ENCODE data around the gene SLC1A5. TPM values are rescaled to one million over a fixed set of nuclear protein-coding genes. Genes with fewer than 3 reads are reported as not detected.
A peak's percentile ranks its signal among the peaks of the same experiment; 100 is the strongest.

SLC1A5 gene
- total RNA-seq = 77.3 to 310 TPM (median 304 TPM) in 3 replicates
- long read RNA-seq, transcript SLC1A5-205 (7 exons, 2,031 nt) = minor isoform, 65 of 734 reads
- long read RNA-seq, transcript SLC1A5-203 (8 exons, 2,882 nt) = major isoform, 572 of 734 reads
- long read RNA-seq, transcript SLC1A5-201 (8 exons, 1,750 nt) = minor isoform, 10 of 734 reads
- long read RNA-seq, partial matches to known transcripts = 13 of 734 reads
- long read RNA-seq, other reads (novel, unspliced or antisense) = 72 of 734 reads

GRCh38 chr19:46788262-46788967 lies at the start of gene SLC1A5:
SLC1A5 (minus strand) TSS chr19:46788594; CDS start chr19:46787965, 629 bp downstream.
- TF ChIP-seq, protein P1, sequence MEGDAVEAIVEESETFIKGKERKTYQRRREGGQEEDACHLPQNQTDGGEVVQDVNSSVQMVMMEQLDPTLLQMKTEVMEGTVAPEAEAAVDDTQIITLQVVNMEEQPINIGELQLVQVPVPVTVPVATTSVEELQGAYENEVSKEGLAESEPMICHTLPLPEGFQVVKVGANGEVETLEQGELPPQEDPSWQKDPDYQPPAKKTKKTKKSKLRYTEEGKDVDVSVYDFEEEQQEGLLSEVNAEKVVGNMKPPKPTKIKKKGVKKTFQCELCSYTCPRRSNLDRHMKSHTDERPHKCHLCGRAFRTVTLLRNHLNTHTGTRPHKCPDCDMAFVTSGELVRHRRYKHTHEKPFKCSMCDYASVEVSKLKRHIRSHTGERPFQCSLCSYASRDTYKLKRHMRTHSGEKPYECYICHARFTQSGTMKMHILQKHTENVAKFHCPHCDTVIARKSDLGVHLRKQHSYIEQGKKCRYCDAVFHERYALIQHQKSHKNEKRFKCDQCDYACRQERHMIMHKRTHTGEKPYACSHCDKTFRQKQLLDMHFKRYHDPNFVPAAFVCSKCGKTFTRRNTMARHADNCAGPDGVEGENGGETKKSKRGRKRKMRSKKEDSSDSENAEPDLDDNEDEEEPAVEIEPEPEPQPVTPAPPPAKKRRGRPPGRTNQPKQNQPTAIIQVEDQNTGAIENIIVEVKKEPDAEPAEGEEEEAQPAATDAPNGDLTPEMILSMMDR (IDR thresholded peaks at IDR 0.05) = peak; percentile 30
- peak; percentile 98 for DNase-seq (ENCODE audit: low spot score)
- H3K9me3 Mint-ChIP-seq (ENCODE audit: low read depth) = no peaks in the 10 kb centered on the region
- peaks cover 34% of the 10 kb centered on the region for H3K4me1 Mint-ChIP-seq (ENCODE audit: low read depth)
- peaks cover 14% of the 10 kb centered on the region for H3K36me3 Mint-ChIP-seq (ENCODE audit: low read depth)
- peak within 1 kb of the TSS; percentile 100 for H3K27ac Mint-ChIP-seq (ENCODE audit: unreplicated experiment)
- no peaks in the 10 kb centered on the region for H3K27me3 Mint-ChIP-seq (ENCODE audit: low read depth)
- H3K4me3 Mint-ChIP-seq (ENCODE audit: unreplicated experiment) = peak within 1 kb of the TSS; percentile 99

DNA sequence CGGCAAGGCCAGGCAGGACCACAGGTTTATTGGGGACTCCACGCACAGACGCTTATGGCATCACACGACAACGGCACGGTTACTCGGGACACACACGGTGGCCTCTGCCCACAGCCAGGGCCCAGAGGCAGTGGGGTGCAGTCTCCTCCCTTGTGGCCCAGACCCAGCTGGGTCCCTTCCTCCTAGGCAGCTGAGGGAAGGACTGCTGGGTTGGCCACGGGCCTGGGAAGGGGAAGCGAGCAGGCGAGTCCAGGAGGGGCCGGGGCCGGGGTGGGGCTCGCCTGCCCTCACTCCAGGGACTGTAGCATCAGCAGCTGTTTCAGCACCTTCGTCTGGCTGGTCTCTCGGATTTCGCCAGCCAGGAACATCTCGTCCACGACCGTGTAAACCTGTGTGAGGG lies 49.8 kb upstream of the SLC1A5 start:
- no peak overlapping the region for H3K4me3 Mint-ChIP-seq (ENCODE audit: unreplicated experiment)
- no peaks in the 10 kb centered on the region for H3K9me3 Mint-ChIP-seq (ENCODE audit: low read depth)
- H3K27ac Mint-ChIP-seq (ENCODE audit: unreplicated experiment) = no peak overlapping the region
- H3K4me1 Mint-ChIP-seq (ENCODE audit: low read depth) = peaks cover 21% of the 10 kb centered on the region
- TF ChIP-seq, protein P1 (IDR thresholded peaks at IDR 0.05) = no peak
- peaks cover 20% of the 10 kb centered on the region for H3K36me3 Mint-ChIP-seq (ENCODE audit: low read depth)
- DNase-seq (ENCODE audit: low spot score) = no peak
- H3K27me3 Mint-ChIP-seq (ENCODE audit: low read depth) = no peaks in the 10 kb centered on the region

GRCh38 chr19:46834984-46835383 lies 46.6 kb upstream of the SLC1A5 start:
- H3K27me3 Mint-ChIP-seq (ENCODE audit: low read depth) = no peaks in the 10 kb centered on the region
- H3K9me3 Mint-ChIP-seq (ENCODE audit: low read depth) = no peaks in the 10 kb centered on the region
- TF ChIP-seq, protein P1 (IDR thresholded peaks at IDR 0.05) = no peak
- H3K4me1 Mint-ChIP-seq (ENCODE audit: low read depth) = peaks cover 1% of the 10 kb centered on the region
- H3K4me3 Mint-ChIP-seq (ENCODE audit: unreplicated experiment) = no peak overlapping the region
- peaks cover 10% of the 10 kb centered on the region for H3K36me3 Mint-ChIP-seq (ENCODE audit: low read depth)
- H3K27ac Mint-ChIP-seq (ENCODE audit: unreplicated experiment) = no peak overlapping the region
- DNase-seq (ENCODE audit: low spot score) = no peak

DNA sequence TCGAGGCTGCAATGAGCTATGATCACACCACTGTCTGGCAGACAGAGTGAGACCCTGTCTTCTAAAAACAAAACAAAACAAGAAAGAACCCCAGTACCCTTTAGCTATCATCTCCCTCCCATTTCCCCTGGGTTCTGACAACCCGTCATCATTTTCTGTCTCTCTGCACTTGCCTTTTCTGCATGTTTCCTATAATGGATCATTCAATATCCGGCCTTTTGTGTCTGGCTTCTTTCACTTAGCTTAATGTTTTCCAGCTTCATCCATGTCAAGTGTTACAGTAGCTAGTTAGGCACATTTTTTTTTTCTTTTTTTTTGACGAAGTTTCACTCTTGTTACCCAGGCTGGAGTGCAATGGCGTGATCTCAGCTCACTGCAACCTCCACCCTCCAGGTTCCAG lies 45.7 kb upstream of the SLC1A5 start:
- DNase-seq (ENCODE audit: low spot score) = no peak
- no peak overlapping the region for H3K4me3 Mint-ChIP-seq (ENCODE audit: unreplicated experiment)
- peaks cover 8% of the 10 kb centered on the region for H3K4me1 Mint-ChIP-seq (ENCODE audit: low read depth)
- TF ChIP-seq, protein P1 (IDR thresholded peaks at IDR 0.05) = no peak
- no peak overlapping the region for H3K27ac Mint-ChIP-seq (ENCODE audit: unreplicated experiment)
- H3K36me3 Mint-ChIP-seq (ENCODE audit: low read depth) = peaks cover 8% of the 10 kb centered on the region
- no peaks in the 10 kb centered on the region for H3K9me3 Mint-ChIP-seq (ENCODE audit: low read depth)
- H3K27me3 Mint-ChIP-seq (ENCODE audit: low read depth) = no peaks in the 10 kb centered on the region

DNA sequence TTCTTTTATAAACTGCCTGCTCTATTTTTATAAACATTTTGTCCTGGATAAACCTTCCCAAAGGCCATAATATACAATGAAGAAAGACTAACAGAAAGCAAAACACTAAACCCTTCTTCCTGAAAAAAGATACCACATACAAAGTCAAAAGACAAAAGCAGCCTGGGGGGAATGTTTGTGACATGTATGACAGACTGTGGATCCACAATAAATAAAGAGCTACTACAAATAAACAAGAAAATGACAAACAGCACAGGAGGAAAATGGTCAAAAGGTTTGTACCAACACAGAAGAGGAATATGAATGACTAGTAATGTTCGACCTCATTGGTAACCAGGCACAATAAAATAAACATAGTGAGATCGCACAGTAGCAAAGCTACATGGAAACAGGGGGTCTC lies 42.5 kb upstream of the SLC1A5 start:
- TF ChIP-seq, protein P1 (IDR thresholded peaks at IDR 0.05) = no peak

More for the DNA sequence above, 42.5 kb upstream of the SLC1A5 start:
- H3K27me3 Mint-ChIP-seq (ENCODE audit: low read depth) = no peaks in the 10 kb centered on the region
- H3K36me3 Mint-ChIP-seq (ENCODE audit: low read depth) = no peaks in the 10 kb centered on the region
- H3K4me3 Mint-ChIP-seq (ENCODE audit: unreplicated experiment) = no peak overlapping the region
- DNase-seq (ENCODE audit: low spot score) = no peak
- H3K9me3 Mint-ChIP-seq (ENCODE audit: low read depth) = no peaks in the 10 kb centered on the region
- no peak overlapping the region for H3K27ac Mint-ChIP-seq (ENCODE audit: unreplicated experiment)
- H3K4me1 Mint-ChIP-seq (ENCODE audit: low read depth) = peaks cover 11% of the 10 kb centered on the region

All from chondrocyte (in vitro differentiated cells).